ENCODE data around the gene OTUB2.

DNA sequence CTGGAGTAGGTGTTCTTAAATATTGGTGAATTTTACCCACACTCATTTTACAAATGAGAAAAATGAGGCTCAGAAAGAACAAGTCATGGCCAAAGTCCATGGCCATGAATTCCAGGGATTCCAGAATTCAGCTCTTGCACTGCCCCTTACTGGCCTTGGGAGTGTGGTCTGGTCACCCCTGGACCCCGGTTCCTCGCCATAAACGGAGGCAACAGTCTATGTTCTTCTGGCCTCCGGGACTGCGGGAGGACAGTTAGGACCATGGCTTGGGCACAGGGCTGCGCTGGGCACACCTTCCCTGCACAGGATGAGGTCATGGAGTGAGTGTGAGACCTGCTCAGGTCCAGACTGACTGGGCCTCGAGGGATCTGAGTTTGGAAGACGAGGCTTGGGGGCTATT, 22.1 kb upstream of the OTUB2 start:
- TF ChIP-seq, protein P1, sequence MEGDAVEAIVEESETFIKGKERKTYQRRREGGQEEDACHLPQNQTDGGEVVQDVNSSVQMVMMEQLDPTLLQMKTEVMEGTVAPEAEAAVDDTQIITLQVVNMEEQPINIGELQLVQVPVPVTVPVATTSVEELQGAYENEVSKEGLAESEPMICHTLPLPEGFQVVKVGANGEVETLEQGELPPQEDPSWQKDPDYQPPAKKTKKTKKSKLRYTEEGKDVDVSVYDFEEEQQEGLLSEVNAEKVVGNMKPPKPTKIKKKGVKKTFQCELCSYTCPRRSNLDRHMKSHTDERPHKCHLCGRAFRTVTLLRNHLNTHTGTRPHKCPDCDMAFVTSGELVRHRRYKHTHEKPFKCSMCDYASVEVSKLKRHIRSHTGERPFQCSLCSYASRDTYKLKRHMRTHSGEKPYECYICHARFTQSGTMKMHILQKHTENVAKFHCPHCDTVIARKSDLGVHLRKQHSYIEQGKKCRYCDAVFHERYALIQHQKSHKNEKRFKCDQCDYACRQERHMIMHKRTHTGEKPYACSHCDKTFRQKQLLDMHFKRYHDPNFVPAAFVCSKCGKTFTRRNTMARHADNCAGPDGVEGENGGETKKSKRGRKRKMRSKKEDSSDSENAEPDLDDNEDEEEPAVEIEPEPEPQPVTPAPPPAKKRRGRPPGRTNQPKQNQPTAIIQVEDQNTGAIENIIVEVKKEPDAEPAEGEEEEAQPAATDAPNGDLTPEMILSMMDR (conservative IDR thresholded peaks at IDR 0.05; ENCODE audit: low read depth, low read length) = no peak
- TF ChIP-seq EZH2 (IDR thresholded peaks at IDR 0.05; ENCODE audit: low read length, unreplicated experiment) = no peak
- no peak for TF ChIP-seq EZH2phosphoT487 (IDR thresholded peaks at IDR 0.05; ENCODE audit: borderline replicate concordance, low read length)

Measured in PC-3 (cell line).